ENCODE measurements around the gene ADAM12. TPM values are rescaled to one million over a fixed set of nuclear protein-coding genes. Genes with fewer than 3 reads are reported as not detected.

The ADAM12 gene
- total and polyA plus RNA-seq, 2 donors (not counting 3 experiments of a cell fraction or from before 2014, with no cell fraction given) = 0.22 to 0.33 TPM

DNA sequence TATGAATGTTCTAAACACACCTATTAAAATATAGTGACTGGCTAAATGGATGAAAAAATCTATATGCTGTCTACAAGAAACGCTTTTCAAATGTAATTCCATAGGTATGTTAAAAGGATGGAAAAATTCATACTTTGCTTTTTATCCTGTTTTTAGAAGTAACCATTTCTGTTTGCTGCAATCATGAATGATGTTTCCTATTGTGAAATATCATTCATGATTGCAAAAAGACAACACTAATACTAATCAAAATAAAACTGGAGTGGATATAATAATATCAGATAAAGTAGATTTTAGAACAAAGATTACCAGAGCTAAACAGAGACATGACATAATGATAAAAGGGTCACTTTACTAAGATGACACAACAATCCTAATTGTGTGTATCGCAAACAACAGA lies 353.7 kb downstream of the ADAM12 start:
- Histone ChIP-seq H3K9me1 (replicated peaks; ENCODE audit: control insufficient read depth, extremely low read depth, insufficient read depth, low read length) (no peaks in the 10 kb centered on the region), H3K79me2 (ENCODE audit: control insufficient read depth, insufficient read depth, low read length) (no peaks in the 10 kb centered on the region), H2AFZ (ENCODE audit: low read depth, low read length) (no peak overlapping the region), H3K27me3 (ENCODE audit: control insufficient read depth in 2 of 2, insufficient read depth in 2 of 2, low read length in 2 of 2) (no peaks in the 10 kb centered on the region), H3K9me3 (replicated peaks; ENCODE audit: control insufficient read depth, insufficient read depth, low read length) (no peaks in the 10 kb centered on the region), H3K4me3 (replicated peaks in 1 of 3; ENCODE audit: insufficient read depth in 1 of 3, low read depth in 1 of 3, low read length in 3 of 3) (no peak overlapping the region), H3K4me1 (ENCODE audit: control insufficient read depth, extremely low read depth, insufficient read depth, low read length) (no peaks in the 10 kb centered on the region), H3K4me2 (ENCODE audit: insufficient read depth, low read length) (no peak overlapping the region), H3K36me3 (ENCODE audit: control insufficient read depth in 2 of 2, extremely low read depth in 1 of 2, insufficient read depth in 2 of 2, low read length in 2 of 2) (no peaks in the 10 kb centered on the region), H4K20me1 (replicated peaks; ENCODE audit: control insufficient read depth, extremely low read depth, insufficient read depth, low read length) (no peaks in the 10 kb centered on the region), H3K9ac (replicated peaks; ENCODE audit: extremely low read depth, insufficient read depth, low read length) (no peak overlapping the region), H3K27ac (ENCODE audit: insufficient read depth, low read depth, low read length) (no peak overlapping the region)
- no peak for TF ChIP-seq POLR2A (IDR thresholded peaks at IDR 0.05; ENCODE audit: low read depth, low read length)
- no peak for TF ChIP-seq FOS (IDR thresholded peaks at IDR 0.05; ENCODE audit: borderline replicate concordance, insufficient read depth, low read length)
- TF ChIP-seq, protein P1, sequence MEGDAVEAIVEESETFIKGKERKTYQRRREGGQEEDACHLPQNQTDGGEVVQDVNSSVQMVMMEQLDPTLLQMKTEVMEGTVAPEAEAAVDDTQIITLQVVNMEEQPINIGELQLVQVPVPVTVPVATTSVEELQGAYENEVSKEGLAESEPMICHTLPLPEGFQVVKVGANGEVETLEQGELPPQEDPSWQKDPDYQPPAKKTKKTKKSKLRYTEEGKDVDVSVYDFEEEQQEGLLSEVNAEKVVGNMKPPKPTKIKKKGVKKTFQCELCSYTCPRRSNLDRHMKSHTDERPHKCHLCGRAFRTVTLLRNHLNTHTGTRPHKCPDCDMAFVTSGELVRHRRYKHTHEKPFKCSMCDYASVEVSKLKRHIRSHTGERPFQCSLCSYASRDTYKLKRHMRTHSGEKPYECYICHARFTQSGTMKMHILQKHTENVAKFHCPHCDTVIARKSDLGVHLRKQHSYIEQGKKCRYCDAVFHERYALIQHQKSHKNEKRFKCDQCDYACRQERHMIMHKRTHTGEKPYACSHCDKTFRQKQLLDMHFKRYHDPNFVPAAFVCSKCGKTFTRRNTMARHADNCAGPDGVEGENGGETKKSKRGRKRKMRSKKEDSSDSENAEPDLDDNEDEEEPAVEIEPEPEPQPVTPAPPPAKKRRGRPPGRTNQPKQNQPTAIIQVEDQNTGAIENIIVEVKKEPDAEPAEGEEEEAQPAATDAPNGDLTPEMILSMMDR (IDR thresholded peaks at IDR 0.05; ENCODE audit: extremely low read depth in 1 of 2, insufficient read depth in 1 of 2, low read depth in 1 of 2, low read length in 2 of 2) = no peak
- no peak for TF ChIP-seq EZH2 (IDR thresholded peaks at IDR 0.05; ENCODE audit: borderline replicate concordance, low read depth, low read length, severe bottlenecking)
- TF ChIP-seq GATA2 (IDR thresholded peaks at IDR 0.05; ENCODE audit: insufficient read depth, insufficient read length, low read depth, low read length) = no peak
- TF ChIP-seq POLR2AphosphoS5 (IDR thresholded peaks at IDR 0.05; ENCODE audit: insufficient read depth, low read depth, low read length) = no peak
- TF ChIP-seq MYC (IDR thresholded peaks at IDR 0.05; ENCODE audit: low read depth, low read length) = no peak
- TF ChIP-seq MAX (IDR thresholded peaks at IDR 0.05; ENCODE audit: insufficient read depth, insufficient read length) = no peak
- TF ChIP-seq JUN (IDR thresholded peaks at IDR 0.05; ENCODE audit: borderline replicate concordance, insufficient read depth, insufficient read length, low read depth) = no peak
- no peak for FAIRE-seq
- dilution Hi-C loops (cut with MboI; ENCODE audit: extremely low pct_ligation_motif_present, low sequenced_read_pairs) = no loop called here
- no peak for DNase-seq (ENCODE audit: low read depth, low spot score)
- intact Hi-C loops (cut with micrococcal nuclease) = no loop called here
- no TSS peak for BruUV-seq (replicated peaks)
- ChIA-PET POLR2A (no interaction called here), CTCF (no interaction called here)
